ENCODE results near the gene DHX35. TPM values are rescaled to one million over a fixed set of nuclear protein-coding genes. Genes with fewer than 3 reads are reported as not detected.

DHX35 gene
- total and polyA plus RNA-seq, 2 of the 13 experiments (the other 11 are each of a cell fraction or from before 2014, with no cell fraction given) = 25.8 to 28.7 TPM

DNA sequence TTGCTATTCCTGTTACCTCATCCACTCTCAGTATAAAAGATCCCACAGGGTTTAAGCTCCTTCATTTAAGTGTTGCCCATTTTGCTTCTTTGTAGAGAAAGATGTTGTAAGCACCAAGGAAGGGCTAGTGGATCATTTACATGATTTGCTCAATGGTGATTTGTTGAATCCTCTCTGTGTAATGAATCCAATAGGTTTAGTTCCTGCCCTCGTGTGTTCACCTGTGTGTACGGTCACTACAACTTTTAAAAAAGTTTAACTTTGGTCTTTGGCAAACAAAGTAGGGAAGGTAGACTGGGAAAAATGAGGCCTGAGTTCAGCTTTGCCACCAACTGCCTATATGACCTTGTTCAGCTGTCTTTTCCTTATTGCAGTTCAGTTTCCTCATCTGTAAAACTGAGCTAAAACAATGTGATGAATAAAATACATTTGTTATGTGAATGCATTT lies 51.5 kb downstream of the DHX35 start (continued):
- peak; percentile 95 for TF ChIP-seq POGZ (CRISPR knock-in tag; IDR thresholded peaks at IDR 0.05)
- TF ChIP-seq SMAD3 (CRISPR knock-in tag; IDR thresholded peaks at IDR 0.05) = no peak
- TF ChIP-seq JUN (CRISPR knock-in tag; IDR thresholded peaks at IDR 0.05) = no peak
- TF ChIP-seq DR1 (CRISPR knock-in tag; IDR thresholded peaks at IDR 0.05) = no peak
- no peak for TF ChIP-seq GATA4 (IDR thresholded peaks at IDR 0.05; ENCODE audit: borderline replicate concordance, low read depth)
- TF ChIP-seq MED1 (CRISPR knock-in tag; IDR thresholded peaks at IDR 0.05) = peak; percentile 78
- no peak for TF ChIP-seq SRSF9 (IDR thresholded peaks at IDR 0.05; ENCODE audit: borderline replicate concordance, insufficient read depth, low read depth, low read length, poor library complexity, severe bottlenecking)
- no peak for TF ChIP-seq SRF (IDR thresholded peaks at IDR 0.05; ENCODE audit: low read depth, low read length)
- TF ChIP-seq, protein P1, sequence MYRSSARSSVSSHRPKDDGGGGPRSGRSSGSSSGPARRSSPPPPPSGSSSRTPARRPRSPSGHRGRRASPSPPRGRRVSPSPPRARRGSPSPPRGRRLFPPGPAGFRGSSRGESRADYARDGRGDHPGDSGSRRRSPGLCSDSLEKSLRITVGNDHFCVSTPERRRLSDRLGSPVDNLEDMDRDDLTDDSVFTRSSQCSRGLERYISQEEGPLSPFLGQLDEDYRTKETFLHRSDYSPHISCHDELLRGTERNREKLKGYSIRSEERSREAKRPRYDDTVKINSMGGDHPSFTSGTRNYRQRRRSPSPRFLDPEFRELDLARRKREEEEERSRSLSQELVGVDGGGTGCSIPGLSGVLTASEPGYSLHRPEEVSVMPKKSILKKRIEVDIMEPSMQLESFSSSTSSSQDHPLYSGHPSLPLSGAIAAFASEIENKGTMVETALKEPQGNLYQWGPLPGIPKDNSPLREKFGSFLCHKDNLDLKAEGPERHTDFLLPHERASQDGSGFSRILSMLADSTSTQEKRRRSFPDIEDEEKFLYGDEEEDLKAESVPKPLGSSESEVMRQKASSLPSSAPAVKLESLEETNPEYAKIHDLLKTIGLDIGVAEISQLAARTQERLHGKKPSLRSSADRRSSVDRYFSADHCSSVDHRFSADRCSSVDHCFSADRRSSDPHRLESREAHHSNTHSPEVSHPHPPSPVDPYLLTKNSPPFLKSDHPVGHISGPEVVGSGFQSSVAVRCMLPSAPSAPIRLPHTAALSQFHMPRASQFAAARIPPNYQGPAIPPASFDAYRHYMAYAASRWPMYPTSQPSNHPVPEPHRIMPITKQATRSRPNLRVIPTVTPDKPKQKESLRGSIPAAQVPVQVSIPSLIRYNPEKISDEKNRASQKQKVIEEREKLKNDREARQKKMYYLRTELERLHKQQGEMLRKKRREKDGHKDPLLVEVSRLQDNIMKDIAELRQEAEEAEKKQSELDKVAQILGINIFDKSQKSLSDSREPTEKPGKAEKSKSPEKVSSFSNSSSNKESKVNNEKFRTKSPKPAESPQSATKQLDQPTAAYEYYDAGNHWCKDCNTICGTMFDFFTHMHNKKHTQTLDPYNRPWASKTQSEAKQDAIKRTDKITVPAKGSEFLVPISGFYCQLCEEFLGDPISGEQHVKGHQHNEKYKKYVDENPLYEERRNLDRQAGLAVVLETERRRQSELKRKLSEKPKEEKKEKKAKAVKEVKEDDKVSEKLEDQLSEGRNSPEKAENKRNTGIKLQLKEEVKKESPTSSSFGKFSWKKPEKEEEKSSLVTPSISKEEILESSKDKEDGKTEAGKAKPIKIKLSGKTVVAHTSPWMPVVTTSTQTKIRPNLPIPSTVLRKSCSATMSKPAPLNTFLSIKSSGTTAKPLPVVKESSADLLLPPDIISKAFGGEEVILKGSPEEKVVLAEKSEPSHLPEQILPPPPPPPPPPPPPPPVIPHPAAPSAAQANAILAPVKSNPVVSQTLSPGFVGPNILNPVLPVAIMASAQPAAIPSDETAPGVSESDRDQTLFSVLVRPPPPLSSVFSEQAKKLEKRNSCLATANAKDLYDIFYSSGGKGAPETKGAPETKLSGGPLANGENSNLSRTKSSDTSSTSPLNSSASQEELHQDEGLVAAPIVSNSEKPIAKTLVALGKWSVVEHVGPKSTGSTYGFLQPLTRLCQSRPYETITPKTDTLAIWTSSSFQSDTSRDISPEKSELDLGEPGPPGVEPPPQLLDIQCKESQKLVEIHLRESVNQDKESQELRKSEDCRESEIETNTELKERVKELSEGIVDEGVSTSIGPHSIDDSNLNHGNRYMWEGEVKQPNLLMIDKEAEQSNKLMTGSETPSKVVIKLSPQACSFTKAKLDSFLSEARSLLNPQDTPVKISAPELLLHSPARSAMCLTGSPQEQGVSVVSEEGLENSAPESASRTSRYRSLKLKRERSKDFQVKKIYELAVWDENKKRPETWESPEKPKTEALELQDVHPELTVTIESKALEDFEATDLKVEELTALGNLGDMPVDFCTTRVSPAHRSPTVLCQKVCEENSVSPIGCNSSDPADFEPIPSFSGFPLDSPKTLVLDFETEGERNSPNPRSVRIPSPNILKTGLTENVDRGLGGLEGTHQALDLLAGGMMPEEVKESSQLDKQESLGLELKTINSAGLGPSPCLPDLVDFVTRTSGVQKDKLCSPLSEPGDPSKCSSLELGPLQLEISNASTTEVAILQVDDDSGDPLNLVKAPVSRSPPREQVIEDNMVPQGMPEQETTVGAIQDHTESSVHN (CRISPR knock-in tag; IDR thresholded peaks at IDR 0.05) = no peak
- no peak for TF ChIP-seq RARG (CRISPR knock-in tag; IDR thresholded peaks at IDR 0.05; ENCODE audit: low read depth)
- TF ChIP-seq TBP (CRISPR knock-in tag; IDR thresholded peaks at IDR 0.05) = no peak
- TF ChIP-seq NRL (CRISPR knock-in tag; IDR thresholded peaks at IDR 0.05; ENCODE audit: borderline replicate concordance) = no peak
- TF ChIP-seq, protein P2, sequence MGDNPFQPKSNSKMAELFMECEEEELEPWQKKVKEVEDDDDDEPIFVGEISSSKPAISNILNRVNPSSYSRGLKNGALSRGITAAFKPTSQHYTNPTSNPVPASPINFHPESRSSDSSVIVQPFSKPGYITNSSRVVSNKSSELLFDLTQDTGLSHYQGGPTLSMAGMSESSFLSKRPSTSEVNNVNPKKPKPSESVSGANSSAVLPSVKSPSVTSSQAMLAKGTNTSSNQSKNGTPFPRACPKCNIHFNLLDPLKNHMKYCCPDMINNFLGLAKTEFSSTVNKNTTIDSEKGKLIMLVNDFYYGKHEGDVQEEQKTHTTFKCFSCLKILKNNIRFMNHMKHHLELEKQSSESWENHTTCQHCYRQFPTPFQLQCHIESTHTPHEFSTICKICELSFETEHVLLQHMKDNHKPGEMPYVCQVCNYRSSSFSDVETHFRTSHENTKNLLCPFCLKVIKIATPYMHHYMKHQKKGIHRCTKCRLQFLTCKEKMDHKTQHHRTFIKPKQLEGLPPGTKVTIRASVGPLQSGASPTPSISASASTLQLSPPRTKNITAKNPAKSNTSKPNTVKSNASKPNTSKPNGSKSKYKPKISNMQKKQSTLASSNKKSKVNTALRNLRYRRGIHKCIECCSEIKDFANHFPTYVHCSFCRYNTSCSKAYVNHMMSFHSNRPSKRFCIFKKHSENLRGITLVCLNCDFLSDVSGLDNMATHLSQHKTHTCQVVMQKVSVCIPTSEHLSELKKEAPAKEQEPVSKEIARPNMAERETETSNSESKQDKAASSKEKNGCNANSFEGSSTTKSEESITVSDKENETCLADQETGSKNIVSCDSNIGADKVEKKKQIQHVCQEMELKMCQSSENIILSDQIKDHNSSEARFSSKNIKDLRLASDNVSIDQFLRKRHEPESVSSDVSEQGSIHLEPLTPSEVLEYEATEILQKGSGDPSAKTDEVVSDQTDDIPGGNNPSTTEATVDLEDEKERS (CRISPR knock-in tag; IDR thresholded peaks at IDR 0.05) = peak; percentile 88; the same call in 1 of the 2 replicates
- no peak for TF ChIP-seq KLF6 (CRISPR knock-in tag; IDR thresholded peaks at IDR 0.05)
- TF ChIP-seq TOE1 (CRISPR knock-in tag; IDR thresholded peaks at IDR 0.05) = 0 out of 2 replicates have a peak, but pooled peaks have one; percentile 30
- peak; percentile 42; the same call in 1 of the 3 replicates for TF ChIP-seq MXI1 (IDR thresholded peaks at IDR 0.05; ENCODE audit: borderline replicate concordance, low read depth, low read length)
- no peak for TF ChIP-seq CBX5 (CRISPR knock-in tag; IDR thresholded peaks at IDR 0.05; ENCODE audit: borderline replicate concordance)
- TF ChIP-seq CREM (IDR thresholded peaks at IDR 0.05) = peak; percentile 58
- no peak for TF ChIP-seq CREM (CRISPR knock-in tag; IDR thresholded peaks at IDR 0.05)
- no peak for TF ChIP-seq ZBTB20 (CRISPR knock-in tag; IDR thresholded peaks at IDR 0.05; ENCODE audit: borderline replicate concordance, low read depth)
- TF ChIP-seq SMARCC2 (IDR thresholded peaks at IDR 0.05) = no peak

Measured in HepG2 (cell line).